Embryonic facial prominence (tissue), 1 donor: ENCODE data around the gene LEPROT.
"Not testable (repeated sequence)": the region's sequence is repeated elsewhere in the genome, so short reads cannot be mapped to it uniquely, and the experiment has no call there.

Source experiments
- DNase-seq: peaks from one replicate; pipeline ENCODE4 v3.0.0-alpha.2; 2016; ENCODE audit errors: extremely low spot score

The LEPROT gene

DNA sequence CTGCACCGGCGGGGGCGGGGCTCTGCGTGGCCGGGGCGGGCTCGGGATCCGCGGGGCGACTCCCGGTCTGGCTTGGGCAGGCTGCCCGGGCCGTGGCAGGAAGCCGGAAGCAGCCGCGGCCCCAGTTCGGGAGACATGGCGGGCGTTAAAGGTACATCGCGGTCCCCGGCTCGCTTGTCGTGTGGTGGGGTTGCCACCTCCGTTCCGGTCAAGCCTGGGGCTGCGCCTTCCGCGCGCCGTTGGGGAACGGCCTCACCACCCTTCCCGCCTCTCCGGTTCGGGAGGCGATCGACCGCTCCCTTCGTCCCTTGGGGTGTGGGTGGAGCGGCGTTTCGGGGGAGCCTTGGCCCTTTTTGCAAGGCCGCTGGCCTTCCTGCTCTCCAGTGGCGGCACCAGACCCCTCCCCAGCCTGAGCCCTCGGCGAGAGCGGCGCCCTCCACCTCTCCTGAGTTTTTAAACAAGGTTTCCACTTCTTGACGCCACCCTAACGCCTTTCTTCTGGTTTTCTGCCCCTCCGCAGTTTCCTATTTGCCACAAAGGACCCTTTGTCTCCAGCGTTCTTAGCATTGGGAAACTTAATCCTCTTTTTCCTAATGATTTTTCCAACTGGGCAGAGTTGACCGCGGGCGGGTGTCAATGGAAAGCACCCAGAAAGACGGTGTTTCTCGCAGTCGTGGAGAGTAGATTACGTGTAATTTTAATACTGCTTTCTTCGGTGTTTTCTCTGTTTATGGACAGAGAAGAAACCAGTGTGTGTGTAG is at the start of gene LEPROT, which contains the start of gene LEPR:
LEPROT (plus strand) TSS at position 79 of the 761 bp plus-strand sequence; CDS start at position 136, 57 bp downstream.
LEPR (plus strand) TSS at position 79 of the 761 bp plus-strand sequence. CDS start 144,898 bp downstream, outside the sequence.
- no peak for DNase-seq

DNA sequence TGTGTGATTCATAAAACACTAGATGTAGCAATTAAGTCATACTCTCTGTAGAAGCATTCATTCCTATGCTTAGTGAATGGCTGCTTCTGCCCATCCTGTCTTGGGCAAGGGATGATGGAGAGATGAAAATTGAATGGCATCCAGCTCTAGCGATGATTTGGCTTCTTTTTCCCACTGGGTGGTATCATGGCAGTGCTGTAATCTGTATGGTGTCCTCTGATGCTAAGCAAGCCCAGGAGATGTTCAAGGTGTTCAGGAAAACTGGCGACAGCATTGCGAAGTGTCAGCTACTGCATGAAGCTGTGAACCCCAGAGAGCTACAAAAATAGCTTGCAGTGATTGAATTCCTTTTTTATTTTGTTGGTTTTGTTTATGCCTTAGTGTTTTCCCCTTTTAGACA is 48.9 kb upstream of the LEPROT start:
- no peak for DNase-seq

GRCh38 chr1:65372557-65372956 is 47.9 kb upstream of the LEPROT start:
- DNase-seq = no peak

GRCh38 chr1:65377496-65378246 is 42.8 kb upstream of the LEPROT start:
- DNase-seq = no peak

GRCh38 chr1:65378247-65378946 is 42.1 kb upstream of the LEPROT start:
- no peak for DNase-seq

GRCh38 chr1:65384426-65384825 is 36.0 kb upstream of the LEPROT start:
- DNase-seq = not testable (repeated sequence)

DNA sequence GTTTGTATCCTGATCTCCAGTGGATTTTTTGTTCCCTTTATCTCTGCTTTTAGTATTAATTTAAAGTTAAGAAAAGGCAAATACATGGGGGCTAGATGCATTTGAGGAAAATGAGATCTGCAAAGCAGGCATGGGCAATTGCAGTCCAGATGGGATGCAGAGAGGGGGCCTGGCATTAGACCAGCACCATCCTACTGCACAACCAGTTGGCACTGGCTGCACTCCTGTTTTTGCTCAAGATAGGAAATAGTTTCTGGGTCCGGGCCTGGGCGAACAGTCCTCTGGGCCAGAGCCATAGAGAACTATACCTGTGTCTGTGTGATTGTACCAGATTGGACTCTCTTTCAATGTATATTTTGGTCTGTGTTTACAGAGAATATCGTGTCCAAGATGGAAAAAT is 34.0 kb upstream of the LEPROT start:
- DNase-seq = no peak

GRCh38 chr1:65387821-65388220 is 32.6 kb upstream of the LEPROT start:
- DNase-seq = no peak

GRCh38 chr1:65388908-65389695 is 31.4 kb upstream of the LEPROT start:
- DNase-seq = no peak

DNA sequence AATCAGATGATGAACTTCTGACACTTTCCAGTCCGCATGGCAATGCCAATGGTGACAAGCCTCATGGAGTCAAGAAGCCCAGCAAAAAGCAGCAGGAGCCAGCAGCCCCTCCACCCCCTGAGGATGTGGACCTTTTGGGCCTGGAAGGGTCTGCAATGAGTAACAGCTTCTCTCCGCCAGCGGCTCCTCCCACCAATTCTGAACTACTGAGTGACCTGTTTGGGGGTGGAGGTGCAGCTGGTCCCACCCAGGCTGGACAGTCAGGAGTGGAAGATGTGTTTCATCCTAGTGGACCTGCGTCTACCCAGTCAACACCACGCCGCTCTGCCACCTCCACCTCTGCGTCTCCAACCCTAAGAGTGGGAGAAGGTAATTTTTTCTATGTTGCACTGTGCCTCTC is 28.0 kb upstream of the LEPROT start:
- DNase-seq = no peak

- no peak for DNase-seq
Observed at GRCh38 chr1:65393347-65393746, 27.1 kb upstream of the LEPROT start.

DNA sequence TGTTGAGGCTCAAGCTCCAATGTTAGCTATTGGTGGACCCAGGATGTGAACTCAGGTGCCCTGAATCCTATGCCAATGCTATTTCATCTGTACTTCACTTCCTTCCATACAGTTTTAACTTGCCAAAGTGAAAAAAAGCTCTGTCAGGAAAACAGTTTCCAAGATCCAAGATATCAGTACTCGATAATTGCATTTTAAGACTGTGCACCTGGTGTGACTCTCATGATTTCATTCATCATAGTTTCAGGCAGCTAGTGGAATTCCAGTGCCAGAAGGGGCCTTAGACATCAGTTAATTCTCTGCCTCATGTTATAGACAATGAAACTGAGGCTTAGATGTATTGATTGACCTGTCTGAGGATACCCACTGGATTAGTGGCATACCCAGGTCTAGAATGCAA is 26.5 kb upstream of the LEPROT start:
- no peak for DNase-seq

DNA sequence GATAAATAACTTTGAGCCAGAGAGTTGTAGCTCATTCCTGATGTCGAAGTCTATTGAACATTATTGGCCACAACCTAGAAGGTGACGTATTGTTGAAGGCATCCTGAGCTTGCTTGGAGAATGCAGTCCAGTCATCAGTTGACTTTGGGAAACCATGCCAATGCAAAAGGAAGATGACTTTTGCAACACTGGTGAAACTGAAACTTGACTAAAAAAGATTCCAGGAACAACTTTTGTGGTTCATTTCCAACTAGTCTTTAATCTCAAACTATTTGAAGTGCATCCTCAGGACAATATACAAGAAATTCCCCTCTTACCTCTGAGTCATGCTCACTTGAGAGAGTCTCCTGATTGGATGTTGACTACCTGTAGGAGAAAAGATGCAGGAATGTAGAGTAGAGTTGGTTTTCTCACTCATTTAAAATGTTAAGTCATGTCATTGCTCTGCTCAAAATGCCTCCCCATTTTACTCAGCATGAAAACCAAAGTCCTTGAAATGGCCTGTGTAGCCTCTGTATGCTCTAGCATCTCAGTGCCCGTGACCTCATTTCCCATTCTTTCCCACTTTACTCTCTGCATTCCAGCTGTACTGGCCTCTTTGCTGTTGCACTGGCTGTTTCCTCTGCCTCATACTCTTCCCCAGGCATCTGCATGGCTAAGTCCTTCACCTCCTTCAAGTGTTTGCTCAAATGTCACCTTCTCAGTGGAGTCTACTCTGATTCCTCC is 24.4 kb upstream of the LEPROT start:
- no peak for DNase-seq

DNA sequence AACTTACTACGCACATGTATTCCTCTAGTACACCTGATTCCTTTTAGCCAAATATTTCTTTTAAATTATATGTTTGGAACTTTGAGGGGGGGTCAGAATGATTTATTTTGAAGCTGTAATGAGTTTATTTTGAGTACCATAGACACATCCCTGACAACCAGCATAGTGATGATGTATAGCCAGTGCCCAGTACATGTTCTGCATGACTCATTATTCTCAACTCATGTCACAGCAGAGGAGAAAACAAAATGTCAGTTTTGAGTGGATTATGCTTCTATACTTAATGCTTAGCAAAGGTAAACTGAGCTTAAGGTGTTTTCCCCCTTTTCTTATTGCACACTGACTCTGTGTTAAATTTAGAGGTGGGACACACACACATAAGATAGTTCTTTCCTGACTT is 22.4 kb upstream of the LEPROT start:
- DNase-seq = no peak

- no peak for DNase-seq
Observed at GRCh38 chr1:65399003-65399402, 21.5 kb upstream of the LEPROT start.

DNA sequence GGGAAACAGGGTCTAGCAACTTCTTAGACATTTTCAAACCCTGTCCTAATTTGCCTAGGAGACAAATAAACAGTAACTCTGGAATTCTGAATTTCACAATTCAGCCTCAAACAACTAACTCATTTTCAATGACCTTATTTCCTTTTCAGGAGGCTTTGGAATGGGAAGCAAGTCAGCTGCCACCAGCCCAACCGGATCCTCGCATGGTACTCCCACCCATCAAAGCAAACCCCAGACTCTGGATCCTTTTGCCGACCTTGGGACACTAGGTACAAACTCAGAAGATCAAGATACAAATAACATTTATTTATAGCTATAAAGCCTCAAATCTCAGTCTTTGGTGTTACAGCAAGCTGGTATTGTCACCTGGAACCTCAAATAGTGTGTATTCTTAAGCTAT is 18.9 kb upstream of the LEPROT start:
- DNase-seq = no peak

GRCh38 chr1:65404941-65405340 is 15.5 kb upstream of the LEPROT start:
- no peak for DNase-seq

DNA sequence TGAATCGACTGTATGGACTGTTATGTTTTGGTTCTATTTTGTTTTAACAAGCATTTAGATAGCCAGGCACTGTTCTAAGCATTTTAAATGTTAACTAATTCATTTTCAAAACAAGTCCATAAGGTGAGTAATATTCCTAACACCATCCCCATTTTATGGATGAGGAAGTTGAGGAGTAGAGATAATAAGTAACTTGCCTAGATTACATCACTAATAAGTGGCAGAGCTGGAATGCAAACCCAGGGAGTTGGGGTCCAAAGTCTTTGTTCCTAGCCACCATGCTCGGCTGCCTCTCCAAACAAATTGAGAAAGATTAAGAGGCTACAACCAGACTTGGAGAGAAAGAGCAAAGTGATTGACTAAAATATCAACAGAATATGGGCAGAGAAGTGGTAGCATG is 12.6 kb upstream of the LEPROT start:
- no peak for DNase-seq

DNA sequence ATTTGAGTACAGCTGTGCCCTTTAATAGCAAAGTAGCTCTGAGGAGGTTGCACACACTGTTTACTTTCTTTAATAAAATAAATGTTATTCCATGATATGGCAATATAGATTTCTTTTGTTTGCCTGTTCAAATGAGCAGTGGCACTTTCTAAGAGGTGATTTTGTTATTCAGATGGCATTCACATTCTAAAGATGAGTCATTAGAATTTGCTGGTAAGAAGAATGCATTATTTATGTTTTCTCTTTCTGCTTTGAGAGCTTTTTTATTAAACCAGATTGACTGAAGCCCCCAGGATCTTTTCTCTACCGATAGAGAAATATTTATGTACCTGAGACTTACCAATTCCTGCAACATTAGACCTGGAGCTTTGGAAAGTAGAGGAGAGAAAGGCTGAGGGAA is 11.2 kb upstream of the LEPROT start:
- DNase-seq = no peak

- DNase-seq = no peak
Observed at GRCh38 chr1:65409816-65410326, 10.6 kb upstream of the LEPROT start.
